HG03139 (cell line): ENCODE measurements around the gene GNE.
"Not testable (repeated sequence)": the region's sequence is repeated elsewhere in the genome, so short reads cannot be mapped to it uniquely, and the experiment has no call there.

Source experiments
- ATAC-seq: cut with Tn5 transposase; IDR thresholded peaks from one replicate; pipeline ENCODE4 v1.9.1; 2021; ENCODE audit not compliant: unreplicated experiment

GNE gene

GRCh38 chr9:36268007-36268427 lies 9.8 kb upstream of the GNE start:
- no peak for ATAC-seq

DNA sequence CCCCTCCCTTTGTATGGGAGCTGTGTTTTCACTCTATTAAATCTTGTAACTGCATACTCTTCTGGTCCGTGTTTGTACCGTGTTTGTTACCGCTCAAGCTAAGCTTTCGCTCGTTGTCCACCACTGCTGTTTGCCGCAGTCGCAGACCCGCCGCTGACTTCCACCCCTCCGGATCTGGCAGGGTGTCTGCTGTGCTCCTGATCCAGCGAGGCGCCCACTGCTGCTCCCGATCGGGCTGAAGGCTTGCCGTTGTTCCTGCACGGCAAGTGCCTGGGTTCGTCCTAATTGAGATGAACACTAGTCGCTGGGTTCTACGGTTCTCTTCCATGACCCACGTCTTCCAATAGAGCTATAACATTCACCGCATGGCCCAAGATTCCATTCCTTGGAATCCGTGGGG lies 6.6 kb upstream of the GNE start:
- ATAC-seq = no peak

DNA sequence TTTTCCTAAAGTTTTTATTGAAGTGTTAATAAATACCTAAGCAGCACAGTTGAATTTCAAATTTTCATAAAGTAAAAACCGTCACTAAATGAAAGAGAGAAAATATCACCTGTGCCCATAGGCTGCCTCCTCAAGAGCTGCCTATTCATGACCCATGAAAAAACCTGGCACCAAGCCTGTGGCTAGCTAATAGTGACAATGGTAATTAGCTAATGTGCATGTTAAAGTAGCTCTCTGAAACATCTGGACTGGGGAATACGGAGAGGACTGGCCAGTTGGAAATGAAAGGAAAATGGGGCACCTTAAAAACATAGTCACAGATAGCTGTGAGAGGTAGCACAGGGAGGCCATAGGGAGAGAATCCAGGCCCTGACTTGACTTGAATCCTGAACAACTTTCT lies 5.4 kb upstream of the GNE start:
- ATAC-seq = no peak

DNA sequence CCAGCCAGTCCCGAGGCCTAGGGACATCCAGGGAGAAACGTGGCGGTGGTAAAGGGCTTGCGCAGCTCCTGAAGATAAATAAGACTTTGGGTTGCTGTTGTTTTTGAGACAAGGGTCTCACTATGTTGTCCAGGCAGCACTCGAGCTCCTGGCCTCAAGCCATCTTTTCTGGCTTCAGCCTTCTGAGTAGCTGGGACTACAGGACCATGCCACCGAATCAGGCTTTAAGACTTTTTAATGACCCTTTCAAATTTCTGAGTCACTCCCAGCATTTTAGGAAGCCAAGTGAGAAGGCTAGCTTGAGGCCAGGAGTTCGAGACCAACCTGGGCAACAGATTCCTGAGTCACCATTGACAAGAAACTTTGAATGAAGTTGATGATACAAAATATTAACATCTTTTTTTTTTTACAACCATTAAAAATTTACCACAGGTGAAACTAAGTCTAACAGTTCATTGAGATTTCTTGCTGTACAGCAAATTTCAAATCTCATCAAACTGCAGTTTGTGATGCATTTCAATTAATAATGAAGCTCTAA lies 817 bp upstream of the GNE start:
- no peak for ATAC-seq

DNA sequence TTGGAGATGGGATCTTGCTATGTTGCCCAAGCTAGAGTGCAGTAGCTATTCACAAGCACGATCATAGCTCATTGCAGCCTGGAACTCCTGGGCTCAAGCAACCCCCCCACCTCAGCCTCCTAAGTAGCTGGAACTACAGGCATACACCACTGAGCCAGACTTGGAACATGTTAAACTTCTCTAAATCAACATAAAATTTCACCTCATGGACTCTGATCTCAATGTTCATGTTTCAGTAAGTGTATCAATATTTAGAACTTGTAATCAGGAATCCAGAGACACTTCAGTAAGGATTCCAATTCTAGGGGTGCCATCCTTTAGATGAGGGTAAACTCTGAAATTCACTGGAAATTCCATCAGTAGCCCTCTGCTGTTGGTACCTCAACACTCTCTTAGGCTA lies 6.8 kb downstream of the GNE start:
- no peak for ATAC-seq

GRCh38 chr9:36250079-36250478 lies 8.2 kb downstream of the GNE start:
- no peak for ATAC-seq

DNA sequence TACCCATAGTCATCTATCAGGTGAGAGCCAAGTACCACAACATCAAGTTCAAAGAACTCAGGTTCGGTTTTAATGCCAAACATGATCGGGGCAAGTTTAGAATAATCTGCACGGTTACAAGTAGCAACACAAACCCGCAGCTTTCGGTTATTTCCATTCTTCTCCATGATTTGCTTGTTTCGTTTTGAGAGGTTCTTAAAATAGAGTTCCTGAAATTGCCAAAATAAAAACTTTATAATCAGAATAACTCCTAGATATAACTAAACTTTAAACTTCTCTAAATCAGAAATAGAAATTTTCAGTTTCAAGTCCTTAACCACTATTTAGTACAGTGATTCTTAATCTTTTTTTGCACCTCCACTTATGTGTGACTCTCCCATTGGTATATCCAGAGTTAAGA lies 9.1 kb downstream of the GNE start:
- no peak for ATAC-seq

DNA sequence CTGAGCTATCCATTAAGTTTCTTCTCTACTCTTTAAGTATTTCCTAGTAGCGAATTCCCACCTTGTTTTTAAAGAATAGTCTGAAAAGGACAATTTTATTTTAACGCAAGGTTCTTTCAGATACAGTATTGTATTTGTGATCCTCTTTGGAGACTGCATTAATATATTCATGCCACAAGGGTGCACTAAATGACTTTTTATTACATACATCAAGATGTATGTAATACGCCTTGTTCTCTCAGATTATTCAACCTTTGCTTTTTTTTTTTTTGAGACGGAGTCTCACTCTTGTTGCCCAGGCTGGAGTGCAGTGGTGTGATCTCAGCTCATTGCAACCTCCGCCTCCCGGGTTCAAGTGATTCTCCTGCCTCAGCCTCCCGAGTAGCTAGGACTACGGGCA lies 10.2 kb downstream of the GNE start:
- ATAC-seq = not testable (repeated sequence)

DNA sequence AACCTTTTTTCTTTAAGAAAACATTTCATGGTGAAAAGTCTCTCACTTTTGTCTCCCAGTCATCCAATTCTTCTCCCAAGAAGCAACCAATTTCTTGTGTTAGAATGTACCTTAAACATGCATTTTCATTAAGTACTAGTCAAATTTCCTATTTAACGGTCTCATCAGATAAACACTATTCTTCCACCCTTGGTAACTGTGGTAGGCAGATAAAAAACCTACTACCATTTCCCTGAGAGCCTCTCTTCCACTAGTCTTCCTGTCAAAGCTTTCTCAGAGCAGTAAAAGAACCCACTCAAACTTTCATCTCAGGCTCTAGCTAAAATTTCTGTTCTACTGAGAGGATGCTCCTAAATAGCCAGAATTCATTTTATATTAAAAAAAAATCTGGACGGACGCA lies 10.9 kb downstream of the GNE start:
- ATAC-seq = no peak

- ATAC-seq = no peak
Measured at GRCh38 chr9:36245906-36246305, 12.3 kb downstream of the GNE start.

DNA sequence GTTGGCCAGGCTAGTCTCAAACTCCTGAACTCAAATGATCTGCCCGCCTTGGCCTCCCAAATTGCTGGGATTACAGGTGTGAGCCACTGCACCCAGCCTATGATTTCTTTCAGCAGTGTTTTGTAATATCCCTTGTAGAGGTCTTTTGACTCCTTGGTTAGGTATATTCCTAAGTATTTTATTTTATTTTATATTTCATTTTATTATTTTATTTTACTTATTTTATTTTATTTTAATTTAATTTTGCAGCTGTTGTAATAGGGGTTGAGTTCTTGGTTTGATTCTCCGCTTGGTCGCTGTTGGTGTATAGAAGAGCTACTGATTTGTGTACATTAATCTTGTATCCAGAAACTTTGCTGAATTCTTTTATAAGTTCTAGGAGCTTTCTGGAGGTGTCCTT lies 18.6 kb downstream of the GNE start:
- not testable (repeated sequence) for ATAC-seq

- not testable (repeated sequence) for ATAC-seq
Measured at GRCh38 chr9:36239205-36239604, 19.0 kb downstream of the GNE start.

DNA sequence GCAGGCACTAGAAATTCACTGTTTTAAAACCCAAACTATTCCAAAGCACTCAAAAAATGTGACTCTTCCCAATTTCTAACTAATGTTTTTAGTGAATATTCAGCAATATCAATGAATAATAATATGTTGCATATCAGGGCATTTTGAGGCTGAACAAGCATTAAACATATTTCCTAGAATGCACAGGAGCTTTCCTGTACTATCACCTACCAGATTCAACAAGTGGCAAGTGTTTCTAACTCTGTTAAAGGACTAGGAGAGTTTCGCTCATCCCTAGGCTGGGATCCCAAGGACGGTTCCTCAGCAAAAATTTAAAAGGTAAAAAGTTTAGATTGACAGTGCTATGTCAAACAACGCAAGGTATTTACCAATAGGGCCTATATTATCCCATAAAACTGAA lies 21.0 kb downstream of the GNE start:
- ATAC-seq = no peak

- no peak for ATAC-seq
Measured at GRCh38 chr9:36222449-36222848, 35.8 kb downstream of the GNE start.

GRCh38 chr9:36221667-36222066 lies 36.6 kb downstream of the GNE start:
- no peak for ATAC-seq

DNA sequence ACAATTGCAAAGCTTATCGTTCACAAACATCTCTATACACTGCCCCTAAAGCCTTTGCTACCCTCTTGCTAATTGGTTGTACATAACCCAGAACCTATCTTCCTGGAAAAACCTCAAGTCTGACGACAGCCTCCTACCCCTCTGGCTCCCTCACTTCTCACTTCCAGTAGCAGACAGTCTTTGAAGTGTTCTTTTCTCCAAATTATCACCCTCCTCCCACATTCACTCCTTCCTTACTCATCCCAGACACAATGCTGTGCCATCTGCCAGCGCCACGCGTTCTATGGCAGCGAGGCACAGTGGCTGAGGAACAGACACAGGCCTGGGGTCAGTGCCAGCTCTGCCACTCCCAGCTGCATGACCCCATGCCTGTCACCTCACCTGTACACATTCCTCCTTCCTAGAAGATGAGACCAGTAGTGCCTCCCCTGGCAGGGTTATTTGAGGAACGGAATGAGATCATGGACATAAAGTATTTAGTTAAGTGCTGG lies 39.8 kb downstream of the GNE start:
- no peak for ATAC-seq

DNA sequence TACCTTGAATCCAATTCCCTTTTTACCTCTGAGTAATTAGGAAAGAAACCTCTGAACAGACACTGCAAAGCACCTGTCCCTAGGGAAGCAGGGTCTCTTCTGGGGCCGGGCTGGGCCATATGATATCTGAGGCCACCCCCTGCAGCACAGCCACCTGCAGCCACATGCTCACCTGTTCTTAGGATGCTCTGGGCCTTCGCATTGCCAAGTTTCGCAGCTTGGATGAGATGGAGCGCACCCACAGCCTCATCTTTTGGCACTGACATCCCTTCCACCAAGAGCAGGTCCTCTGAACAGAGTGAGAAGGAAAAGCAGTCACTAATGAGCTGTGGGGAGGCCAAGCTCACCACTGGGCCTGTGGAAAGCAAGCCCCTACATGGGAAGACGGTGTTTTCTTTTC lies 40.2 kb downstream of the GNE start:
- no peak for ATAC-seq

DNA sequence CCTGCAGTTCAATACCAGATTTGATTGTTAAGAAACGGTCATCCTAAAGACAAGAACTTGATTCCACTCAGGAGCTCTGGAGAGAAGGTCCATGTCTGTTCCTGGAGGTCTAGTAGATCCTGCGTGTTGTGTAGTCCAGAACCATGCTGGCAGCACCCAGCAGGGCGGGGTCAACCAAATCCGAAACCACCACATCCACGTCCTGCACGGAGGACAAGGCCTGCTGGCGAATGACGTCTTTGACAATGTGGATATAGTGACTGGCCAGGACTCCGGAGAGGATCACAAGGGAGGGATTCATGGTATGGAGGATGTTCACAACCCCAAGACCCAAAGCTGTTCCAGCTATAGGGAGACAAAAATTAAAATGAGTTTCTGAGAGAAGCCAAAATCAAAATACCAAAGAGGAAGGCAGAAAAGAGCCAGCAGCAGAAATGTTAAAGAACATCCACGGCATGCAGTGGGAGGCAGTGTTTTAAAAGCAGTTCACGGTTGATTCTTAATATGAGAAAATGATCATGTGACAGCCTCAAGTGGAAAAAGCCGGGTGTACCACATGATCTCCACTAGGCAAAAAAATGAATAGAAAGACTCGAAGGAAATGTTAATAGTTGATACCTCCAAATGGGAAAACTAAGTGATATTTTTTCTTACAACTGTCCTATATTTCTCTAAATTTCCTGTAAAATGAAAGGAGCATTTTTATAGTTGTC lies 40.8 kb downstream of the GNE start:
- no peak for ATAC-seq

- no peak for ATAC-seq
Measured at GRCh38 chr9:36214571-36214970, 43.7 kb downstream of the GNE start.

- no peak for ATAC-seq
Measured at GRCh38 chr9:36213989-36214388, 44.3 kb downstream of the GNE start.

DNA sequence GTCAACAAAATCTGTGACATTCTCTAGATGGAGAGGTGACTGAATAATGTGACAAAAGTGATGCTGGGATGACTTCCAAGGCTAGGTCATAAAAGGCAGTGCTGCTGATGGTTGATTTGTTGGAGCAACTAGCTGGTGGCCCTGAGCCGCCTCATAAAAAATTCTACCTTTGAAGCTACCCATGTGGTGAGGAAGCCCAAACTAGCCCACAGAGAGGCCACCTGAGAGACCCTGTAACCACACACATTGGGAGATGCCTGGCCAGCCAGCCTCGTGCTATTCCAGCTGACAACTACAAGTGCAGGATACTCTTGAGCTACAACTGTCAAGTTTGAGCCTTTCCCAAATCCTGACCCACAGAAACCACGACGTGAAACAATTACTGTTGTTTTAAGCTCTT lies 44.9 kb downstream of the GNE start:
- ATAC-seq = no peak

DNA sequence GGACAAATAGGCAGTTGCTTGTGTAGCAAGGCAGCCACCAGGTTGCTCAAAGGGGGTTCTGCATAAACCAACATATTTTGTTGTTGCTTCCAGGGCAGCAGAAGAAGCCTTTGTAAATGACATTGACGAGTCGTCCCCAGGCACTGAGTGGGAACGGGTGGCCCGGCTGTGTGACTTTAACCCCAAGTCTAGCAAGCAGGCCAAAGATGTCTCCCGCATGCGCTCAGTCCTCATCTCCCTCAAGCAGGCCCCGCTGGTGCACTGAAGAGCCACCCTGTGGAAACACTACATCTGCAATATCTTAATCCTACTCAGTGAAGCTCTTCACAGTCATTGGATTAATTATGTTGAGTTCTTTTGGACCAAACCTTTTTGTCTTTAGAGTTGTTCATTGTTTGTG lies 46.7 kb downstream of the GNE start:
- ATAC-seq = no peak

- ATAC-seq = no peak
Measured at GRCh38 chr9:36210722-36211121, 47.5 kb downstream of the GNE start.
